K562 (cell line): Measurements from ENCODE around the gene PTPN5. TPM values are rescaled to one million over a fixed set of nuclear protein-coding genes. Genes with fewer than 3 reads are reported as not detected.
A peak's percentile ranks its signal among the peaks of the same experiment; 100 is the strongest.

Source experiments
- AFF4 ChIP-seq: sonication (generic); formaldehyde crosslinking; IDR thresholded peaks from 2 replicates; pipeline ENCODE4 v1.8.0; 2023; ENCODE audit warnings: mild to moderate bottlenecking, missing genetic modification reagents
- NFYB ChIP-seq: IDR thresholded peaks from 2 replicates; pipeline ENCODE4 v1.6.1; 2011; ENCODE audit warnings: mild to moderate bottlenecking, moderate library complexity; ENCODE audit not compliant: insufficient read length; ENCODE audit errors: extremely low read depth
- NR2C2 ChIP-seq, 2 experiments: fragments of 200-800 bp in 1 of 2; sonication (Bioruptor generic) in 1 of 2; sonication (generic) in 1 of 2; formaldehyde crosslinking in 1 of 2; IDR thresholded peaks; 2 replicates each; pipeline versions ENCODE4 v1.6.1 to v1.8.0; 2016 to 2022; ENCODE audit warnings: mild to moderate bottlenecking in 1 of 2, missing compliant biosample characterization in 1 of 2, missing genetic modification characterization in 1 of 2, missing genetic modification reagents in 1 of 2
- TAF15 ChIP-seq: fragments of 200-400 bp; formaldehyde crosslinking; IDR thresholded peaks from 2 replicates; pipeline ENCODE4 v1.6.1; 2017; ENCODE audit warnings: mild to moderate bottlenecking, low read depth, low read length, moderate library complexity
- TAF7 ChIP-seq: fragments of 450-650 bp; IDR thresholded peaks from 2 replicates; pipeline ENCODE4 v1.6.1; 2016; ENCODE audit warnings: missing genetic modification characterization, missing compliant biosample characterization
- UBTF ChIP-seq, 2 experiments: IDR thresholded peaks; 2 replicates each; pipeline ENCODE4 v1.6.1; 2012; ENCODE audit warnings: improper control_type of control experiment in 2 of 2, low read depth in 2 of 2, low read length in 2 of 2, borderline replicate concordance in 1 of 2
- ZBTB2 ChIP-seq: fragments of 450-650 bp; IDR thresholded peaks from 2 replicates; pipeline ENCODE4 v1.6.1; 2016; ENCODE audit warnings: antibody characterized with exemption
- polyA plus RNA-seq, 8 experiments: library from polyadenylated mRNA; depleted of rRNA in 4 of 8; stranded (reverse) in 5 of 8; unstranded in 3 of 8; fragments of >200 nt; fragmentation: Nextera tagmentation in 2 of 8; fragmentation: Illumina TruSeq in 1 of 8; extraction: Ambion mirVana in 2 of 8; extraction: Trizol in 1 of 8; gene quantifications; 2 replicates each; pipeline versions ENCODE4 v1.2.1 to v1.2.3, GENCODE V29; 2011 to 2014; ENCODE audit warnings: inconsistent platforms in 1 of 8, missing spikeins in 1 of 8
- total RNA-seq, 7 experiments: library from RNA; depleted of rRNA in 6 of 7; stranded (reverse); fragments of >200 nt in 6 of 7; fragmentation: Illumina TruSeq in 2 of 7; extraction: Trizol in 2 of 7; gene quantifications; 2 replicates each; pipeline versions ENCODE4 v1.2.1 to v1.2.3, GENCODE V29; 2011 to 2021; ENCODE audit warnings: low replicate concordance in 1 of 7
- TF ChIP-seq, protein P1 (sequence below): fragments of 250-450 bp; sonication (Bioruptor Pico); IDR thresholded peaks from 2 replicates; pipeline ENCODE4 v1.4.0; 2020; ENCODE audit warnings: mild to moderate bottlenecking, moderate library complexity
- TF ChIP-seq, protein P2 (sequence below), 3 experiments: IDR thresholded peaks in 2 of 3; conservative IDR thresholded peaks in 1 of 3; 2 replicates each; pipeline ENCODE4 v1.5.1; 2011 to 2012; ENCODE audit warnings: low read length in 3 of 3, mild to moderate bottlenecking in 3 of 3, control low read depth in 2 of 3, improper control_type of control experiment in 1 of 3, inconsistent platforms in 1 of 3, low read depth in 1 of 3, mixed read lengths in 1 of 3, moderate library complexity in 1 of 3; ENCODE audit not compliant: insufficient read depth in 2 of 3

PTPN5 gene
- total and polyA plus RNA-seq, 9 of the 15 experiments (the other 6 are each of a cell fraction or from before 2014, with no cell fraction given): not detected

DNA sequence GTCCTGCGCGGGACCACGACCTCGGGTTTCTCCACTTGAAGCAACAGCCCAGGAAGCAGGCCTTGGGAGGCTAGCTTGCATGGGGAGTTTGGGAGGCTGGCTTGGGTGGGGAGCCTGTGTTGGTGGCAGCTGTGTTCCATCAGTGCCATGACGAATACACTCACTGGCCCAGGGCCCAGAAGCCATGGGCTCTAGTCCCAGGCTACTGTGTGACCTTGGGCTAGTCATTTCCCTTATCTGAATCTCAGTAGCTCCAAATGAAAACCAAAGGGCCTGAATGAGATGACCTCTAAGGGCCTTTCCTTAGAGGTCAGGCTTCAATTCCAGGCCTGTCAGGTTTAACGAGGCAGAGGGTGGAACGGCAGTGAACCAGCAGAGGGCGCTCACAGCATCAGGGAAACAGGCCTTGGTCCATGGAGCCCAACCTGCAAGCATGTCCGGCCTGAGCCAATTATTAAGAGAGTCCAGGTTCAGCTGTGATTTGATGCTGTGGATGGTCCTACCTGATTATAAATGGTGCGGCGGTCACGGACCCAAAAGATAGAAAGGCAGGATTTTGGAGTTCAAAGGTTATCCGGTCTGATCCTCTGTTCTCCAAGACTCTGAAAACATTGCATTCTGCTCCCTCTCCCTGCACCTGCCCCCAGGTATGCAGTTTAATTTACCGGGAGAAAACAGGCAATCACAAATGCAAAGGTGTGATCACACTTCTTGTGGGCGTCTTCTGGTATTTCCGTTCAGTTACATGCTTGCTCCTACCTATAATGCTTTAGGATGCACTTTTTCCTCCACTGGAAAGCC is 15.9 kb downstream of the PTPN5 start (continued):
- TF ChIP-seq AFF4 (CRISPR knock-in tag) (no peak), NR2C2 (CRISPR knock-in tag; IDR thresholded peaks at IDR 0.05) (no peak), NR2C2 (tag; IDR thresholded peaks at IDR 0.05) (0 out of 2 replicates have a peak, but pooled peaks have one; percentile 18), ZBTB2 (no peak), NFYB (no peak), TAF15 (no peak), TAF7 (no peak), UBTF (IDR thresholded peaks at IDR 0.05; ENCODE audit: borderline replicate concordance in 1 of 2, low read depth in 2 of 2, low read length in 2 of 2) (no peak)
- TF ChIP-seq, protein P1, sequence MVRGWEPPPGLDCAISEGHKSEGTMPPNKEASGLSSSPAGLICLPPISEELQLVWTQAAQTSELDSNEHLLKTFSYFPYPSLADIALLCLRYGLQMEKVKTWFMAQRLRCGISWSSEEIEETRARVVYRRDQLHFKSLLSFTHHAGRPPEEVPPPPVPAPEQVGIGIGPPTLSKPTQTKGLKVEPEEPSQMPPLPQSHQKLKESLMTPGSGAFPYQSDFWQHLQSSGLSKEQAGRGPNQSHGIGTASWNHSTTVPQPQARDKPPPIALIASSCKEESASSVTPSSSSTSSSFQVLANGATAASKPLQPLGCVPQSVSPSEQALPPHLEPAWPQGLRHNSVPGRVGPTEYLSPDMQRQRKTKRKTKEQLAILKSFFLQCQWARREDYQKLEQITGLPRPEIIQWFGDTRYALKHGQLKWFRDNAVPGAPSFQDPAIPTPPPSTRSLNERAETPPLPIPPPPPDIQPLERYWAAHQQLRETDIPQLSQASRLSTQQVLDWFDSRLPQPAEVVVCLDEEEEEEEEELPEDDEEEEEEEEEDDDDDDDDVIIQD: no peak
- TF ChIP-seq, protein P2, sequence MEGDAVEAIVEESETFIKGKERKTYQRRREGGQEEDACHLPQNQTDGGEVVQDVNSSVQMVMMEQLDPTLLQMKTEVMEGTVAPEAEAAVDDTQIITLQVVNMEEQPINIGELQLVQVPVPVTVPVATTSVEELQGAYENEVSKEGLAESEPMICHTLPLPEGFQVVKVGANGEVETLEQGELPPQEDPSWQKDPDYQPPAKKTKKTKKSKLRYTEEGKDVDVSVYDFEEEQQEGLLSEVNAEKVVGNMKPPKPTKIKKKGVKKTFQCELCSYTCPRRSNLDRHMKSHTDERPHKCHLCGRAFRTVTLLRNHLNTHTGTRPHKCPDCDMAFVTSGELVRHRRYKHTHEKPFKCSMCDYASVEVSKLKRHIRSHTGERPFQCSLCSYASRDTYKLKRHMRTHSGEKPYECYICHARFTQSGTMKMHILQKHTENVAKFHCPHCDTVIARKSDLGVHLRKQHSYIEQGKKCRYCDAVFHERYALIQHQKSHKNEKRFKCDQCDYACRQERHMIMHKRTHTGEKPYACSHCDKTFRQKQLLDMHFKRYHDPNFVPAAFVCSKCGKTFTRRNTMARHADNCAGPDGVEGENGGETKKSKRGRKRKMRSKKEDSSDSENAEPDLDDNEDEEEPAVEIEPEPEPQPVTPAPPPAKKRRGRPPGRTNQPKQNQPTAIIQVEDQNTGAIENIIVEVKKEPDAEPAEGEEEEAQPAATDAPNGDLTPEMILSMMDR (IDR thresholded peaks at IDR 0.05 in 2 of 3, conservative IDR thresholded peaks at IDR 0.05 in 1 of 3; ENCODE audit: insufficient read depth in 2 of 3, low read depth in 1 of 3, low read length in 3 of 3): peak; percentile 85 to 89 (median 88)
